ENCODE results near the gene ETV3L.

DNA sequence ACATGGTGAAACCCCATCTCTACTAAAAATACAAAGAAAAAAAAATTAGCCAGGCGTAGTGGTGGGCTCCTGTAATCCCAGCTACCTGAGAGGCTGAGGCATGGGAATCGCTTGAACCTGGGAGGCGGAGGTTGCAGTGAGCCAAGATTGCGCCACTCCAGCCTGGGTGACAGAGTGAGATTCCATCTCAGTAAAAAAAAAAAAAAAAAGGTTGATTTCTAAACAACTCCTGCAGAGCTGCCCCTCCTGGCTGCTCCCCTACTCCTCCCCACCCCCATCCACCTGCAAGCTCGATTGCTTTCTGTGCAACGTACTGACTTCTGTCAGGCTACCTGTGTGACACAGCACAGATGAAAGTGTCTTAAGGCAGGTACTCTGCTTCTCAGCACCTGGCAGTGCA, 13.3 kb downstream of the ETV3L start:
- TF ChIP-seq POLR2AphosphoS5 (IDR thresholded peaks at IDR 0.05; ENCODE audit: low read depth, low read length), result no peak
- TF ChIP-seq, protein P1, sequence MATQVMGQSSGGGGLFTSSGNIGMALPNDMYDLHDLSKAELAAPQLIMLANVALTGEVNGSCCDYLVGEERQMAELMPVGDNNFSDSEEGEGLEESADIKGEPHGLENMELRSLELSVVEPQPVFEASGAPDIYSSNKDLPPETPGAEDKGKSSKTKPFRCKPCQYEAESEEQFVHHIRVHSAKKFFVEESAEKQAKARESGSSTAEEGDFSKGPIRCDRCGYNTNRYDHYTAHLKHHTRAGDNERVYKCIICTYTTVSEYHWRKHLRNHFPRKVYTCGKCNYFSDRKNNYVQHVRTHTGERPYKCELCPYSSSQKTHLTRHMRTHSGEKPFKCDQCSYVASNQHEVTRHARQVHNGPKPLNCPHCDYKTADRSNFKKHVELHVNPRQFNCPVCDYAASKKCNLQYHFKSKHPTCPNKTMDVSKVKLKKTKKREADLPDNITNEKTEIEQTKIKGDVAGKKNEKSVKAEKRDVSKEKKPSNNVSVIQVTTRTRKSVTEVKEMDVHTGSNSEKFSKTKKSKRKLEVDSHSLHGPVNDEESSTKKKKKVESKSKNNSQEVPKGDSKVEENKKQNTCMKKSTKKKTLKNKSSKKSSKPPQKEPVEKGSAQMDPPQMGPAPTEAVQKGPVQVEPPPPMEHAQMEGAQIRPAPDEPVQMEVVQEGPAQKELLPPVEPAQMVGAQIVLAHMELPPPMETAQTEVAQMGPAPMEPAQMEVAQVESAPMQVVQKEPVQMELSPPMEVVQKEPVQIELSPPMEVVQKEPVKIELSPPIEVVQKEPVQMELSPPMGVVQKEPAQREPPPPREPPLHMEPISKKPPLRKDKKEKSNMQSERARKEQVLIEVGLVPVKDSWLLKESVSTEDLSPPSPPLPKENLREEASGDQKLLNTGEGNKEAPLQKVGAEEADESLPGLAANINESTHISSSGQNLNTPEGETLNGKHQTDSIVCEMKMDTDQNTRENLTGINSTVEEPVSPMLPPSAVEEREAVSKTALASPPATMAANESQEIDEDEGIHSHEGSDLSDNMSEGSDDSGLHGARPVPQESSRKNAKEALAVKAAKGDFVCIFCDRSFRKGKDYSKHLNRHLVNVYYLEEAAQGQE (IDR thresholded peaks at IDR 0.05; ENCODE audit: insufficient read depth in 1 of 2, low read depth in 2 of 2, low read length in 2 of 2), result no peak

Measured in PFSK-1 (cell line).